ENCODE results near the gene JPH2. TPM values are rescaled to one million over a fixed set of nuclear protein-coding genes. Genes with fewer than 3 reads are reported as not detected.

The JPH2 gene
- total RNA-seq, 4 donors from 2014 or later: 0.17 to 8.7 (median 4.0) TPM

DNA sequence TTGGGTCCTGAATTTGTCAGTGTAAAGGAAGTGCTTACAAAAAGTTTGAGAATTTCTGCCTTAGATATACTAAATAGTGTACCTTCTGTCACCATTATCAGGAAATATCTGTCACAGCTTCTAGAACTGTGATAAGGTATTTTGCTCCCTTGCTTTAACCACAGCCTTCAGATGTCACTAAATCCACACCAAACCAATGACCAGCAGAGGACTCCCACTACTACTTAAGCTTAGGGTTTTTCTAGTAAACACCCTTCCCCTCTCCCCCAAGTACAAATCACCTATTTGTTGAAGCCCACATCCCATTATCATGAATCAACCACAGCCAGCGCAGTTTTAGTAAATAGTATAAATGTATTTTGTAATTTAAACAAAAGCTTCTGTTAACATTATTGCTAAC is 8.6 kb upstream of the JPH2 start:
- TF ChIP-seq, protein P1, sequence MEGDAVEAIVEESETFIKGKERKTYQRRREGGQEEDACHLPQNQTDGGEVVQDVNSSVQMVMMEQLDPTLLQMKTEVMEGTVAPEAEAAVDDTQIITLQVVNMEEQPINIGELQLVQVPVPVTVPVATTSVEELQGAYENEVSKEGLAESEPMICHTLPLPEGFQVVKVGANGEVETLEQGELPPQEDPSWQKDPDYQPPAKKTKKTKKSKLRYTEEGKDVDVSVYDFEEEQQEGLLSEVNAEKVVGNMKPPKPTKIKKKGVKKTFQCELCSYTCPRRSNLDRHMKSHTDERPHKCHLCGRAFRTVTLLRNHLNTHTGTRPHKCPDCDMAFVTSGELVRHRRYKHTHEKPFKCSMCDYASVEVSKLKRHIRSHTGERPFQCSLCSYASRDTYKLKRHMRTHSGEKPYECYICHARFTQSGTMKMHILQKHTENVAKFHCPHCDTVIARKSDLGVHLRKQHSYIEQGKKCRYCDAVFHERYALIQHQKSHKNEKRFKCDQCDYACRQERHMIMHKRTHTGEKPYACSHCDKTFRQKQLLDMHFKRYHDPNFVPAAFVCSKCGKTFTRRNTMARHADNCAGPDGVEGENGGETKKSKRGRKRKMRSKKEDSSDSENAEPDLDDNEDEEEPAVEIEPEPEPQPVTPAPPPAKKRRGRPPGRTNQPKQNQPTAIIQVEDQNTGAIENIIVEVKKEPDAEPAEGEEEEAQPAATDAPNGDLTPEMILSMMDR (IDR thresholded peaks at IDR 0.05; ENCODE audit: low read depth): no peak

DNA sequence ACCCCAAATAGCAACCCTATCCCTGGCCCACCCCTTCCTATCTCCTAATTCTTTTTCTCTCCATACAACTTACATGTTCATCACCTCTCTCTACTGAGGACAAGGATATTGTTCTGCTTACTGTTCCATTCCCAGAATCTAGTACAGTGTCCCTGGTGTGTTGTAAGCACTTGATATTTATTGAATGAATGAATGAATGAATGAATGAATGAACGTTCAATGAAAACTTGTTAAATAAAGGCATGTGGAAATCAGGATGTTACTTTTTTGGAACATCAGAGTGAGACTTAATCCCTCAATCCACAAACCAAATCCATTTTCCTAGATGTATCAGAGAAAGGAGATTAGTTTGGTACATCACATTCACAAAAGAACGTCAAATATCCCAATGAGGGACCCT is 6.8 kb upstream of the JPH2 start:
- TF ChIP-seq, protein P1 (IDR thresholded peaks at IDR 0.05; ENCODE audit: low read depth): no peak

DNA sequence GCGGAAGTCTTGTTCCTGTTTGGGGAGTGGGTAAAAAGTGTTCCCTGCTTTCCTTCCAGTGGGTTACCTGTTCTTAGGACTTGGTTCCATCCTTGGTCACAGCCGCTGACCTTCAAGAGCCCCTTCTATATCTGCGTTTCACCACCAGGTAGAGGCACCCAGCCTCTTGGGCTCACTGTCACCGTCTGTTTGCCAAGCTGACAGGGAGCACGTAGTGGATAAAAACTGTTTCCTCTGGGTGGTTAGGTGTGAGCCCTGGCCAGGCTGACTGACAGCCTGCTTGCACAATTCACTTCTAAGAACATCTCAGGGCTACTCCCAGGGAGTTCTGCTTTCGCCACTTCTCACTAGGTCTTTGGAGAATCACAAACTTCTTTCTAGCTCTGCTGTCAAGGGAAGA is 1.8 kb upstream of the JPH2 start:
- TF ChIP-seq, protein P1 (IDR thresholded peaks at IDR 0.05; ENCODE audit: low read depth): no peak

DNA sequence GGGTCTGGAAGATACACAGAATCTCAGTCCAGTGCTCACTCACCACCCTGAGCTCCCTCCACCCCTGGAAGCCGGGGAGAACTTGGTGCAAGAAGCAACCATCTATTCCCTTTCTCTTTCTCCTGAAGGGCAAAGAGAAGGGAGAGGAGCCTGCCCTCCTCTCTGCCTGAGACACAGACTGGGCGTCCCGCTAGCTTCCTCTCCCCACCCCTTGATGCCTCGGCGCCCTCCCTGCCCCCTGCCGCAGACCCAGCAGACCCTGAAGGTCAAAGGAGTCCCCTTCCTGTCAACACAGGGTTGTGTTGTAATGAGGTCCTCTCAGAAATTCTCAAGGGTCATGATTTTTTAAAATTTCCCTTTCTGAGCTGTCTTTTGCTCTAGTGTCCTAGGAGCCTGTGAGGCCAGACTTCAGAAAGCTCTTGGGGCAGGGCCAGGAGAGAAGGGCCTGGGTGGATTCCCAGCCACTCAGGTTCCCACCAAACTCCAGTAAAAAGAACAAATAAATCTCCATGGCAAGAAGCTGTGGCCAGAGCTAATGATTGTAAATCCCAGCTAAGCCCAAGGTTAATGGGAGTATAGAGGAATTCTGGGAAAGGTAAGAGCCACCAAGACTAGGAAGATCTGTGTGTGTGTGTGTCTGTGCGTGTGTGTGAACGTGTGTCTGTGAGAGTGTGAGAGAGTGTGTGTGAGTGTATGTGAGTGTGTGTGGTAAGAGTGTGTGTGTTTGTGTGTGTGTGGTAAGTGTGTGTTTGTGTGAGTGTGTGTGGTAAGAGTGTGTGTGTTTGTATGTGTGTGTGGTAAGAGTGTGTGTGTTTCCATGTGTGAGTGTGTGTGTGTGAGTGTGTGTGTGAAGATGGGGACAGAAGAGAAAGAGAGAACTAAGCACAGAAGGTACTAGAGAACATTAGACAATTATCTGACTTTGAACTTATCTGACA is 1.1 kb upstream of the JPH2 start:
- TF ChIP-seq, protein P1 (IDR thresholded peaks at IDR 0.05; ENCODE audit: low read depth): no peak

DNA sequence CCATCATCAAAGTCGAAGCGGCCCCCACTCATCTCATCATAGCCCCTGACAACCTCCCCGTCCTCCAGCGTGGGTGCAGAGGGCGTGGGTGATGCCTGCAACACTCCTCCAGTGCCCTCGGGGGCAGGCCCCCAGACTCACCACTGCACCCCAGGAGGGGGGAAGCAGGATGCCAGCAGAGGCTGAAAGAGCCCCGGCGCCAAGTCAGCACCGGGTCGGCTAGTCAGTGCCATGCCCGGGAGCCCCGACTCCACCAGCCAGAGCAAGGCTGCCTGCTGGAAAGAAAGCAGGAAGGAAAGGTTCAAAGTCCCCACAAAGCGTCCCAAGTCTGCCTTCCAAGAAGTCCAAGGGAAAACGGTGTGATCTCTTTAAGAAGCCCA is 324 bp downstream of the JPH2 start:
- TF ChIP-seq, protein P1 (IDR thresholded peaks at IDR 0.05; ENCODE audit: low read depth): no peak

DNA sequence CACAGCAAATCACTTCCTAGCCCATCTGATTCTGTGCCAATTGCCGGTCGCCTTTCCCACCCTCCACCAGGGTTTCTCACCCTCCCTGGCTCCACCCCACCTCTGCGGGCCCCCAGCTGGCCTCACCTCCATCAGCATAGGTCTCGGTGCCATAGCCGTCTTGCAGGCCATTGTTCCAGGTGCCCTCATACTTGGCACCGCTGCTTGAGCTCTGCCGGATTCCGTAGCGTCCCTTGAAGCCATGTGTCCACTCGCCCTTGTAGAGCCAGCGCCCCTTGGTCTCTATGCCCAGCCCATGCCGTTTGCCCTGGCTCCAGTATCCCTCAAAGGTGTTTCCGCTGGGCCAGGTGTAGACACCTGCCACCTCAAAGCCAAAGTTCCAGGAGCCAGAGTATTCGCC is 787 bp downstream of the JPH2 start:
- TF ChIP-seq, protein P1 (IDR thresholded peaks at IDR 0.05; ENCODE audit: low read depth): no peak

DNA sequence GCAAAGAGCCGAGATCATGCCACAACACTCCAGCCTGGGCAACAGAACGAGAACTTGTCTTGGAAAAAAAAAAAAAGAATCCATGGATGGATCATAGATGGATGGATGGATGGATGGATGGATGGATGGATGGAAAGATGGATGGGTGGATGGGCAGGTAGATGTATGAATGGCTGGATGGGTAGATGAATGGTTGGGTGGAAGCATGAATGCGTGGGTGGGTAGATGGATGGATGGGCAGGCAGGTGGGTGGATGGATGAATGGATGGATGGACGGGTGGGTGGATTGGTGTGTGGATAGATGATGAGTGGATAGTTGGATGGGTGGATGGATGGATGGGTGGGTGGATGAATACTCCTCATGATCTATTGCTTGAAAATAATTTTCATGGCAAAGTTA is 1.4 kb downstream of the JPH2 start:
- TF ChIP-seq, protein P1 (IDR thresholded peaks at IDR 0.05; ENCODE audit: low read depth): no peak

Data from subcutaneous adipose tissue (tissue), 4 donors.